Adrenal gland (tissue), 12 donors: ENCODE results near the gene PITX2. TPM values are rescaled to one million over a fixed set of nuclear protein-coding genes. Genes with fewer than 3 reads are reported as not detected.

Source experiments
- DNase-seq, 7 donors: peaks; one replicate each; pipeline ENCODE4 v3.0.0-alpha.2; 2019 to 2020
- H3K27ac ChIP-seq, 5 donors: fragments of 200-600 bp; sonication (generic) in 4 of 5; 1 replicate in 3 of 5; 2 replicates in 2 of 5; pipeline versions ENCODE4 v1.5.1 to v1.8.0; 2016 to 2020; ENCODE audit warnings: mild to moderate bottlenecking in 1 of 5
- H3K27me3 ChIP-seq: fragments of 200-600 bp; 2 replicates; pipeline ENCODE4 v1.8.0; 2021
- H3K36me3 ChIP-seq, 2 donors: fragments of 200-600 bp; replicated peaks in 1 of 2; 1 replicate in 1 of 2; 2 replicates in 1 of 2; pipeline versions ENCODE4 v1.5.1 to v1.8.0; 2018 to 2022
- H3K4me1 ChIP-seq, 2 donors: fragments of 200-600 bp; replicated peaks in 1 of 2; 1 replicate in 1 of 2; 2 replicates in 1 of 2; pipeline versions ENCODE4 v1.5.1 to v1.8.0; 2018 to 2021
- H3K4me3 ChIP-seq, 4 donors: fragments of 200-600 bp; sonication (generic) in 3 of 4; one replicate each; pipeline ENCODE4 v1.5.1; 2016 to 2018
- H3K9me3 ChIP-seq, 3 donors: fragments of 200-600 bp; sonication (generic) in 1 of 3; replicated peaks in 1 of 3; 1 replicate in 2 of 3; 2 replicates in 1 of 3; pipeline versions ENCODE4 v1.5.1 to v1.8.0; 2016 to 2021
- CTCF ChIP-seq, 6 experiments: fragments of 450-650 bp in 4 of 6; fragments of 200-600 bp in 2 of 6; sonication (generic) in 1 of 6; IDR thresholded peaks; 1 replicate in 5 of 6; 2 replicates in 1 of 6; pipeline versions ENCODE4 v1.5.1 to v1.8.0; 2016 to 2021; ENCODE audit warnings: antibody characterized with exemption in 6 of 6, mild to moderate bottlenecking in 2 of 6, moderate library complexity in 1 of 6
- POLR2A ChIP-seq, 2 donors: fragments of 450-650 bp; IDR thresholded peaks; one replicate each; pipeline ENCODE4 v1.6.1; 2017; ENCODE audit warnings: antibody characterized with exemption in 2 of 2, mild to moderate bottlenecking in 2 of 2, moderate library complexity in 1 of 2
- WGBS, 4 donors: extraction: QIAGEN DNeasy Blood & Tissue Kit in 2 of 4; methylation state at CpG; one replicate each; pipeline versions ENCODE4 v1.1.5 to v1.1.7; 2013 to 2017; 5-methylcytosine and 5-hydroxymethylcytosine counted together
- intact Hi-C, 2 donors: fragments of 100-400 bp; cut with DNase I; formaldehyde crosslinking; loops; one replicate each; pipeline versions ENCODE4 v1.14.1 to v1.15.0; 2022 to 2023
- polyA plus RNA-seq, 3 donors: library from polyadenylated mRNA; stranded (reverse); fragments of 200-250 nt in 2 of 3; fragments of 350-450 nt in 1 of 3; fragmentation: Illumina TruSeq in 1 of 3; extraction: RNeasy Lipid Tissue Mini Kit (QIAGEN cat#74804) in 1 of 3; gene quantifications; one replicate each; pipeline ENCODE4 v1.2.3, GENCODE V29; 2013 to 2014
- total RNA-seq, 9 donors: library from RNA; depleted of rRNA in 4 of 9; stranded (reverse); fragments of >200 nt in 4 of 9; fragments of 120-200 nt in 1 of 9; fragmentation: NEBNext Ultra II Directional in 1 of 9; extraction: Animal tissue kit (Norgen Biotek cat#: 25700) in 1 of 9; gene quantifications; one replicate each; pipeline versions ENCODE4 v1.1.0 to v1.2.4, GENCODE V29; 2013 to 2023
- donor health status: healthy with polysubstance abuse.
- donor health status: Bipolar disorder and iron deficiency.
- donor health status: DM: yes; HTN: yes; CAD: no.
- donor health status: DM: no; HTN: no; CAD: no.
- donor health status: DM: no; HTN: no; CAD: no.
- donor health status: DM: yes; HTN: yes; CAD: no.

The PITX2 gene
- total and polyA plus RNA-seq, 12 donors, result 0.22 TPM; not detected in 11

DNA sequence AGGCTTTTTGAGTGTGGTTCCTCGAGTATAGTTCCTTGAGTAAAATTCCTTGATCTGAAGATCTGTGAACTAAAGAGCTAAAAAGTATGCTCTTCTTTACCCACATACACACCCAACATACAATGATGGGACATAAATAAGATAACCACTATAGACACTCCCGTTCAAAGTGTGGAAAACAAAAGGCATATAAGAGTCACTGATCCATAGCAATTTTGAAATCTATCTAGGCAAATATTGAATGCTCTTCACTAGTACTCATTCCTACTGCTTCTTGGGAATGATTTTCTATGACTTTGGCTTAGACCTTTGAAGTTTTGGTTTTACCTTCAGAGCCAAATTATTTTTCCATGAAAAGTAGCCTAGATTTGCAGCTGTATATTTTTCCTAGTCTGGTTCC lies 26.4 kb downstream of the PITX2 start:
- H3K27me3 ChIP-seq, result no peaks in the 10 kb centered on the region
- no peak overlapping the region for H3K27ac ChIP-seq
- no peak overlapping the region for H3K4me3 ChIP-seq
- TF ChIP-seq POLR2A (IDR thresholded peaks at IDR 0.05), result no peak
- TF ChIP-seq CTCF (IDR thresholded peaks at IDR 0.05), result no peak
- H3K9me3 ChIP-seq, result no peaks in the 10 kb centered on the region
- no peaks in the 10 kb centered on the region for H3K4me1 ChIP-seq
- WGBS, 4 donors, result 73 to 79% (median 76%) methylated on average over 2 of the region's 2 CpGs
- H3K36me3 ChIP-seq, result no peaks in the 10 kb centered on the region
- intact Hi-C loops, result no loop called here
- DNase-seq, result no peak

GRCh38 chr4:110595583-110595982 lies 27.3 kb downstream of the PITX2 start:
- Histone ChIP-seq H3K9me3 (no peaks in the 10 kb centered on the region), H3K27ac (no peak overlapping the region), H3K27me3 (no peaks in the 10 kb centered on the region), H3K4me1 (no peaks in the 10 kb centered on the region), H3K4me3 (no peak overlapping the region), H3K36me3 (no peaks in the 10 kb centered on the region)
- no peak for TF ChIP-seq POLR2A (IDR thresholded peaks at IDR 0.05)
- no peak for TF ChIP-seq CTCF (IDR thresholded peaks at IDR 0.05)
- 72 to 91% (median 82%) methylated on average over 1 of the region's 1 CpG for whole genome bisulfite sequencing, 4 donors
- intact Hi-C loops, result no loop called here
- no peak for DNase-seq

DNA sequence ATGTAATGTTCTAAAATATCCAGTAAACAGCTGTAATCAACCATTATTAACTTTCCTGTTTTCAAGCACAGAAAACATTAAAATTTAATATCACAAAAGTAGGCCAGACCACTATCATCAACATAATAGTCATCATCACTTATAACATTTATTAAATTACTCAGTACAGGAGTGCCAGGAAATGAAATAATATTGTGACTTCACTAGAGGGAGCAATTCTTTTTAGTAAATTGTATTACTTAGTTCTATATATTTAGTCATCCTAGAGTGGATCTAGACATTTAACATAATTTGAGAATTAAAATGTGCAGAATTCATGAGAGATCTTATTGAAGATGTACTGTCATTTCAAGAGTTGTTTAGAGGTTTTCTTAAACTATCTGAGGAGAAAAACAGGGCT lies 33.6 kb downstream of the PITX2 start:
- no peak for TF ChIP-seq CTCF (IDR thresholded peaks at IDR 0.05)
- TF ChIP-seq POLR2A (IDR thresholded peaks at IDR 0.05), result no peak
- intact Hi-C loops, result no loop called here
- Histone ChIP-seq H3K36me3 (no peaks in the 10 kb centered on the region), H3K4me3 (no peak overlapping the region), H3K9me3 (no peaks in the 10 kb centered on the region), H3K27ac (no peak overlapping the region), H3K4me1 (no peaks in the 10 kb centered on the region), H3K27me3 (no peaks in the 10 kb centered on the region)
- no peak for DNase-seq

GRCh38 chr4:110587666-110588285 lies 35.1 kb downstream of the PITX2 start:
- WGBS, 4 donors, result 87 to 92% (median 89%) methylated on average over 34 to 36 of the region's 36 CpGs
- TF ChIP-seq CTCF (IDR thresholded peaks at IDR 0.05), result no peak
- no peak for TF ChIP-seq POLR2A (IDR thresholded peaks at IDR 0.05)
- Histone ChIP-seq H3K36me3 (no peaks in the 10 kb centered on the region), H3K9me3 (no peaks in the 10 kb centered on the region), H3K4me1 (no peaks in the 10 kb centered on the region), H3K27ac (no peak overlapping the region), H3K4me3 (no peak overlapping the region), H3K27me3 (no peaks in the 10 kb centered on the region)
- intact Hi-C loops, result no loop called here
- no peak for DNase-seq
